ENCODE results near the gene ACSL1.
"Not testable (repeated sequence)": the region's sequence is repeated elsewhere in the genome, so short reads cannot be mapped to it uniquely, and the experiment has no call there.

ACSL1 gene

DNA sequence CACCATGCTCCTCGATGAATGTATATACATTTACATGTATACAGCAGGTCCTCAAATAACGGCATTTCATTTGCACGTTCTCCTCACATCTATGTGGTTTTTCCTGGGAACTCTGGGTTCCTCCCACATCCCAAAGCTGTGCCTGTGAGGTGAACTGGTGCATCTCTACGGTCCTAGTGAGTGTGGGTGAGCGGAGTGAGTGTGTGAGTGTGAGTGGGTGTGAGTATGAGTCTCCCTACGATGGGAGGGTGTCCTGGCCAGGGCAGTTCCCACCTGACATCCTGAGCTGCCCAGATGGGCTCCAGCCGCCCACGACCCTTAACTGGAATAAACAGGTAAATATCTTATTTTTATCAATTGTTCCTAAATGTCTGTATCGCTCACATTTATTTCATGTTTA is 40.0 kb downstream of the ACSL1 start:
- no peak for DNase-seq

DNA sequence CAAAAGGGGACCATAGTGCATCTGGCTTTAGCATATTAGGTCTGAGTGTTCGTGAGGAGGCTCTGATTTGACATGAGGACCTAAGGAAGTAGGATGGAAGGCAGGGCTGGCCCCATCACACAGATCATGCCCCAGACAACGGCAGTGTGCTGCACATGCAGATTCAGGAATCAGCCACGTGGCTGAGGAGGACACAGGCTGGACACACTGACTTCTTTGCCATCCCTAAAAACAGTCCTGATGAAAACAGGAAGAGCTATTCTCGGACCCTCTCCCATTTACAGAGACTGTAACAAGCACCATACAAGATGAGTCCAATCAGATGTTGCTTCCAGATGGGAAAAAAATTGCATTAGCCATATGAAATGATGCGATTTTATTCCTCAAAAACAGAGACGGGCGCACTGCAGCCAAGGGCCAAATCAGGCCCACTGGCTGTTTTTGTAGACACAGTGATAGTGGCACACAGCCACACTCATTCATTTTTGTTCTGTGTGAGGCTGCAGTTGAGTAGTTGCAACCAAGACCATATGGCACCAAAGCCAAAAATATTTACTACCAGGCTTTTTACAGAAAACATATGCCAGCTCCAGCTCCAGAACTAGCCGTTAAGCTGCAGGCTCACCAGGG is 41.0 kb downstream of the ACSL1 start:
- DNase-seq: no peak

DNA sequence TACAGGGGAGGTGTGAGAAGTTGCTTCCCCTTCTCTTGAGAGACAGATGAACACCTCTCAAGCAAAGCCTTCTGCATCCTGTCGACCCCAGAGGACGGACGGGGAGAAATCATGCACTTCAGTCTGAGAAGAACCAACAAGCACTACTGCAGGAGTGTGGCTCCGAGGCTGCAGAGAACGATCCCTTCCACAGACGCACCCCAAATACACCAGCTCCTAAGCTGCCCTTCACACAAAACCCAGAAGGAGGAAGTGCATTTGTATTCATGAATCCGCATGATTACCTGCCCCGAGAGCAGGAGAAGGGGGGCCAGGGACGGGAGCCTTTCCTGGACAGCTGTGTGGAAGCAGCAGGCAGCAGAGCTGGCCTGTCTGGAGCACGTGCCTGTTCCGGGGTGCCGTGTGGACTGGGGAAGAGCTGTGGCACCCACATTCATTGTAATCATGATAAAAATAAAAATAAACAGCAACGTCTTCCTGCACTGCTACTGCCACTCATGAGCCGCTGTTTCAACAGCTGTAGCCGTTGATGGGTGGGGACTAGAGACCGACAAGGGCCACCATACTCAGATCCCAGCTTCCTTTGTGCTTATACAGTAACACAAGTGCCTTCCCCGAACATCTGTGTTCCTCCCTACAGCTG is 42.9 kb downstream of the ACSL1 start:
- no peak for DNase-seq

DNA sequence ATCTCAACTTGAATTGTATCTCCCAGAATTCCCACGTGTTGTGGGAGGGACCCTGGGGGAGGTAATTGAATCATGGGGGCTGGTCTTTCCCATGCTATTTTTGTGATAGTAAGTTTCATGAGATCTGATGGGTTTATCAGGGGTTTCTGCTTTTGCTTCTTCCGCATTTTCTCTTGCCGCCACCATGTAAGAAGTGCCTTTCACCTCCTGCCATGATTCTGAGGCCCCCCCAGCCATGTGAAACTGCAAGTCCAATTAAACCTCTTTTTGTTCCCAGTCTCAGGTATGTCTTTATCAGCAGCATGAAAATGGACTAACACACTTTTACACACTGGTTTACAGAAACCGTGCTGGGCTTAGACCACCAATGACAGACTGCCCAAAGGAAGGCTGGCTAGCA is 46.6 kb downstream of the ACSL1 start:
- not testable (repeated sequence) for DNase-seq

DNA sequence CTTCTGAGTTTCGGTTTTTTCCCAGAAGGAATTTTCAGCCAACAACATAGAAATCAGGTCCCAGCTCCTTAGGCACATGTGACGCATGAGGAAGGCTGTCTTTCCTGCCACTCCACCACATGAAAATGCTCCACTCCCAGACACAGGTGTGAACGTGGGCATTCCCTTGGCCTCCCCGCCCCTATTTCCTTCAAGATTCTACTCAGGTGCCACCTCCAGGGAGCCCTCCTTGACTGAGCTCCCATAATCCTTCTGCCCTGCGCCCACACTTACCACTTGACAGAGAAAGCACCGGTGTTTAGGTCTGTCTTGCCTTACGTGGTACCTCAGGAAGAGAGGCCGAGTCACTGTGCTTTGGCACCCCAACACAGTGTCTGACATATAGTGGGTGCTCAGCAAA is 47.4 kb downstream of the ACSL1 start:
- DNase-seq: no peak

DNA sequence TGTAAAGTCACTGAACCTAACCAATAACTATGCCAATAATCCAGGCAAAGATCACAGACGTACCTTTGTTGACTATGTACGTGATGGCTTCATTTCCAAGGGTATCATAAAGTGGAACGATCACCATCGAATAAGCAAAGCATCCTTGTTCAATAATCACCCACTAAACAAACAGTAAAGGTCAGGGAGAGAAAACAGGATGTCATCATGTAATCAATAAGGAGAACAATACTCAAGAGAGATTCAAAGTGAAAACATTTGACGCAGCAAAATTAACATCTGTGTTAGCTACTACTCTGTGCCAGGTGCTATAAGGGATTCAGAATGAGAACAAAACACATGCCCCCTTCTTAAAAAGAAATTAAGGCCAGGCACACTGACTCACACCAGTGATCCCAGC is 48.9 kb downstream of the ACSL1 start:
- no peak for DNase-seq

DNA sequence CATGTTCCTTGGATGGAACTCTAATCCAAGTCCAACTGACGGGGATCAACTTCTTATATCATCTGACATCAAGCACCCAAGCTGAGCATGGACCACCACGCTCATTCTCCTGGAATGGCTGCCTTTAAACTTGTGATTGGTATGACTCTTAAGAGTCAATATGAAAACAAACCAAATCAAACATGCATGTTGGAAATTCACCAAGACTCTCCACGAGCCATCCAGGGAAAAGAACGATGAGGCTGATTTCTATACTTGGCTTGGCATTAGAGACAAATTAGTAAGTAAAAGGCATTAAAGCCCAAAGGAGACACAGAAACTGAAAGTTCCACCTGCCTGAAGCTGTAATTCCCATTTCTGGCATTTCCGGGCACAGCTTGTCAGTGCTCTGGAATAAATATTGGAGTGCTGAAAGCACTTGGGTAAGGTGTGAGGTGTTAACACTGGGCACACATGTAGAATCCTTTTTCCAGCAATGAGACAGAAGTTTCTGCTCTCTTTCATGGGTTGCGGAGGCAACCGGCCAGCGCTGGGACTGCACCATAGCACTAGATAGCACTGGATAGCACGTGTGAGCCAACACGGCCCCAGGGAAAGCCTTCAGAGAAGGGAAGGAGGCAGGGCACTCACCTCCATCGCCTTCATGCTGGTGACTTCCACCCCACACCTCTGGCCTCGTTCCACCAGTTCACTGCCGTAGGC is 49.8 kb downstream of the ACSL1 start:
- no peak for DNase-seq

DNA sequence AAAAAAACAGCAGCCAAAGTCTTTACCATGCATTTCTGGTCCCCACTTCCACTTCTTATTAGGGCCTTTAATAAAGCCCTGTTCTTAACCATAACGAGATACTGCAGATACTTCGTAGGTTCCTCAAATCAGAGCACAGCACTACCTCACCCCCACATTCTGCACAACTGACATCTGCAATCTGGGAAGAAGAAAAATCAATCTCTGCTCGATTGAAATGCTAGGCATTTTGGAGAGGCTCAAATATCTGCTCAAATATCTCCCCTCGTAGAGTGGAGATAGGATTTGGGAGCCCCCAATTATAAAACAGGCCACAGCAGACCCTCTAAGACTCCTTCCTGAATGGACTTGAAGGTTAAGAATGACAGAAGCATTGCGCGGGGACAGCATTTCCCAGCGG is 51.6 kb downstream of the ACSL1 start:
- no peak for DNase-seq

DNA sequence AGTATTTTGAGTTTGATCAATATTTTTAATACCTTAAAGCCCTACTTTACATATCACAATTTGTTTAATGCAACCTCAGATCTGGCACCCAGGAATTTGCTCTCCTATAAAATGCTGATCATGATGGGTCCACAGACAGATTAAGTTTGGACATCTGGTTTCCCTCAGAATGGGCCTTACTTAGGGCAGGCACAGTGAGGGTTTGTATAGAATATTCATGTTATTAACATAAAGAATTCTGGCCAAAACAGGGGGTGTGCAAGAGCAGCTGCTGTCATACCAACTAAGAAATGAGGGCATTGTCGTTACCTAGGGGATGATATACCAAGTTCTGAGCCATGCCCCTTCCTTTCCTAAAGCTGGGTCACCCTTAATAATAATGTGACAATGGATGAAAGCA is 54.4 kb downstream of the ACSL1 start:
- no peak for DNase-seq

DNA sequence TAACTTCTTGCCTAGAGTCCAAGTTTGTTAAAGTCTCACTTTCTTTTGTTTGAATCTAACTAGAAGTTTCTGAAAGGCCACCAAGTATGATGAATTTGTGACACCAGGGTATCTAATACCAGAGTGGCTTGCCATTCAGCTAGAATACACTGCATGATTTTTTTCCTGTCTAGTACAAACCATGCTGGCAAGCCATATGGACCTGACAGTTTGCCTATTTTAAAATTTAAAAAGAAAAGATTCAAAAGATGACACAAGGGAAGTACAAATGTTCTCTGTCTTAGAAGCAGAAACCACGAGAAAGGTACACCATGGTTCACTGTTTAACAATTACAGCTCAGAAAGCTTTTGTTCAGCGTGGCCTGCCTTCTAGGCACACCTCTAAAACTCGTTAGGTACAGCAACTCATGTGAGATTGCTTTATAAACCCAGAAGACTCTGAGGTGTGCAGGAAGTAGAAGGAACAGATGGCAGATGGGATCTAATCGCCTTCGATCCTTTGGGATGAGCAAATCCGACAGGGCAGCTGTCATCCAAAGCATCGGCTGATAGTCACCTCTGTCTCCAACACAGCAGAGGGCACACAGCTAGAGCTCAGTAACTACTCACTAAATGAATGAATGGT is 56.5 kb downstream of the ACSL1 start:
- DNase-seq: no peak

DNA sequence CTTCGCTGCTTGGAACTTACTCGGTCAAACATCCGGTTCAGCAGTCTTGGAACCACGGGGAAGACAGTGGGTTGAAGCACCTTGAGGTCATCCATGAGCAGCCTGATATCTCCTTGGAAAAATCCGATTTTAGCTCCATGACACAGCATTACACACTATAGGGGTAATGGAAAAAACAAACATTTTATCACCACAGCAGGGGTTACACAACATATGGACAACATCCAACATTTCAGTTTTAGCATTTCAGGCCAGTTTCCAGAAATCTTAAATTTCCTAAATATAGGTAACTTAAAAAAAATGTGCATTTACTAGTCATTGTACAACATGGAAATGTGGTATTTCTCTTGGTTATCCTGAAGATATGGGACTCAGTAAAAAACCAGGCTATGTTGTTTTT is 57.5 kb downstream of the ACSL1 start:
- DNase-seq: no peak

DNA sequence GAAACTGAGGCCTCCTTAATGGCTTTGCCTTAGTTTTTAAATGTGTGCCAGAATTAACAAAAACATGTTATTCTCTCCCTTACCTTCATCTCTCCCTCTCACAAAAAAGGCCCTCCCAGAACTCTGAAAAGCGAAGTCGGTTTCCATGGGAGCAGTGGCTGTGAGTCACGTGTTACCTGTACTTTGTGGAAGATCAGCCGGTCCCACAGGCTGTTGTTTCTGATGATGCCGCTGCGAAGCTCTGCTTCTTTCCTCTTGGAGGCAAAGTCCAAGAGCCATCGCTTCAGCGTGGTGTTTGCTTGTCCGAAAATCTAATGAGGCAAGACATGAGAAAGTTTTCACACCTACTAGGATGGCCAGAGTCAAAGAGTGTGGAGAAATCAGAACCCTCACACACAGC is 59.3 kb downstream of the ACSL1 start:
- DNase-seq: no peak

DNA sequence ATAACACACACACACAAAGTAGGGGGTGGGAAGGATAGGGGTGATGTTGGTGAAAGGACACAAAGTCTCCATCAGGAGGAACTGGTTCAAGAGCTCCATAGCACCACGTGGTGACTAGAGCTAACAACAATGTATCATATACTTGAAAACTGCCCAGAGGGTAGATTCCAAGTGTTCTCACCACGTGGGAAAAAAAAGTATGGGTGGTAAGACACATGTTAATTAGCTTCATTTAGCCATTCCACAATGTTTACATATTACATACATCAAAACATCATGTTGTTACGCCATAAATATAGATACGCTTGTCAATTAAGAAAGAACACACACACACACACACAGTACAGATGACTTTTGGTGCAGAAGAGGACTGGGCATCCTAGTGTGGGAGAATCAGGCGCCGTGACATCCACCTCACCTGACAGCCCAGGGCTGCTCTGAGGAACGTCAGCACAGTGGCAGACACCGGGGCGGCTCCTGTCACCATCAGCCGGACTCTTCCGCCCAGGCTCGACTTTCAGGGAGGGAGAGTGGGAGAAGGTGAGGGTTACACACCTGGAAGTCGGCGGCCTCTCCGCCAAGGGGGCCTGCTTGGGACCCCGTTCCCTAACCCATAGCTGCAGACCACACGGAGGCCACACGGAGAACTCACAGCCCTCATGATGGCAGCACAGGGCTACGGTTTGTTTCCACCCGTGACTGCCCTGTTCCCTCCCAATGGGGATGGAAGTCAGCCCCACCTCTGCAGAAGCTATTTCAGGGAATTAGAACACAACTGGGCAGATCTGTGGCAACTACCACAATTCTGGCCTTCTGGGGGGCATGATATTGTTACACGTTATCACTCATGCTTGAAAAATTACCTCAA is 60.1 kb downstream of the ACSL1 start:
- no peak for DNase-seq

DNA sequence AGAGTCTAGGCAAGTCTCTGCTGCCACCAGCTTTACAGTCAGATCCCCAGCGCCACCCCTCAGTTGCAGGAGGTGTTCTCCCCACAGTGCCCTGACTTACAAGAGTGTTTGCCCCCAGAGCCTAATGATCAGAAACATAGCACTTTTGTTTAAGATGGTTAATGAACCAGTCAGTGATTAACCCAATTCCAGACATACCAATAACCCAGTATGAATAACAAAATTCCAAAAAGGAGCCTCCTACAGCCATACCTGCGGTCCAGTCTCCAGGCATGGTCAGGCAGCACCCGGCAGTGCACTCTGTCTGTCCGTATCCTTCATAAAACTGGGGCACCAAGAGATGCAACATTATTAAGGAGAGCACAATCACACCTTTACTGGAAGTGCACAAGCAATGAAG is 61.2 kb downstream of the ACSL1 start:
- no peak for DNase-seq

DNA sequence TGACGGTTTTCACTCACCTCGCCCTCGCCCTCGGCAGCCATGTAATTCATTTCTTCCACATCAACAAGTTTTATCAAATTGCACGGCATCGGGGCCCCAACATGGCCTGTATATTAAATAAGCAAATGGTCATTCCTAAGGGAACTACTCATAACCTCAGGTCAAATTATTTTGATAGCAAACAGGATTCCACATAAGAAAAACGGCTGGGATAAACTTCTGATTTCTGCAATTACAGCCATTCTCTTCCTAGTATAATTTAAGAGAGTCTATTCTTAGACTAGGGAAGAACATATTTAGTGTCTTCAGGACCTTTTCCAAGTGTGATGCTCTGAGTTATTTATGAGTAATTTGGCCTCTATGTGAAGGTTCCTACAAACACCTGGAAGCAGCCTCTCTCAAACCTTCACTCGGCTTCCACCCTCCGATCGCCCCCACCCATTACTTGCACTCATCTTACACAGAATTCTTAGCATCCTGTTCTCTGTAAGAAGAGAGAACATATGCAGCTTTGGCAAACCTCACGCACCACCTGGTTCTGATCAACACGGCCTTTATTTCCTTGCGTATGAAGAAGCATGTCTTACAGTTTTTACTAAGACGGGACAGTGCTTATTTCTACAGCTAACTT is 62.5 kb downstream of the ACSL1 start:
- no peak for DNase-seq

DNA sequence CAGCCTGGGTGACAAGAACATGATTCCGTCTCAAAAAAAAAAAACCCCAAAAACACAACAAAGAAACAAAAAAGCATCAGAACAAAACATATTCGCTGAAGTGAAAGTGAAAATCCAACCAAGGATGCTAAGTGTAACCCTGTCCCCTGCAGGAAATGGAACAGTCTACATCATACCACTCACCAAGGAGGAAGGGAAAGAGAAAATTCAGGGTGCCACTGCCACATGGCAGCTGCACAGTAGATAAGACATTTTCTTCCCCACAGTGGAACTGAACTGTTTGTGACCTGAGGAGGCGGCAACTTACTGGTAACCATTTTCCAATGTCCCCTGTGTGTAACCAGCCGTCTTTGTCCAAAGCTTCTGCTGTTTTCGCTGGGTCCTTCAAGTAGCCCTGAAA is 63.7 kb downstream of the ACSL1 start:
- peak; percentile 77 for DNase-seq

DNA sequence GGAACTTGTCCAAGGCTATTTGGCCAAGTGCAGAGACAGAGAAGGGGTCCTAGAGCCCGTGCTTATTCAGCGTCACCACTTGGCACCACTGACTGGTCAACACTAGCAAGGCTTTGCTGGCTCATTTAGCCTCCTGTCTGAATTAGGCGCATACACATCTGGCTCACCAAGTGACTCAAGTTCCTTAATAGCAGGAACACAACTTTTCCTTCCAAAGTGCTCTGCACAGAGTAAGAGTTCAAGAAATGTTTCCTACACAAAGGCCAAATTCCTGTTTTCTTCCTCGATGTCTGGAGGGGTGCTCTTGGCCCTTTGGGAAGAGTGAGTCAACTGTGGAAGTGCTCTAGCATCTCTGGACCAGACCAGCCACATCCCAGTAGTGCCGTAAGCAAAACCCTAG is 65.1 kb downstream of the ACSL1 start:
- DNase-seq: no peak

DNA sequence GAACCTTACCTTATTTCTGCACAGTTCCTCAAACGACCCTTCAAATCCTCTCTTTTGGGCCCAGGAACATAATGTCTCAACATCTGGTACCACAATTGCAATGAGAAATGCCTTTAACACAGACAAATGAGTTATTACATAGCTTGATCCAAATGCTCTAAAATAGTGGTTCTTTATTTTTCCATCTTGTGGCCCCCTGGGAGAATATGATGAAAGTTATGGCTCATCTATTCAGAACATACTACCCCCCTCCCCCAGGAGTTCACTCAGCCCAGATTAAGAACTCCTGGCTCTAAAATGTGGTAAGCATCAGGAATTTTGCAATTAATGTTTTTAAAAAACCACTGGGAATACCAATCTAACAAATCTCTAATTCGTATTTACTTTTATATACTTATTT is 68.0 kb downstream of the ACSL1 start:
- no peak for DNase-seq

DNA sequence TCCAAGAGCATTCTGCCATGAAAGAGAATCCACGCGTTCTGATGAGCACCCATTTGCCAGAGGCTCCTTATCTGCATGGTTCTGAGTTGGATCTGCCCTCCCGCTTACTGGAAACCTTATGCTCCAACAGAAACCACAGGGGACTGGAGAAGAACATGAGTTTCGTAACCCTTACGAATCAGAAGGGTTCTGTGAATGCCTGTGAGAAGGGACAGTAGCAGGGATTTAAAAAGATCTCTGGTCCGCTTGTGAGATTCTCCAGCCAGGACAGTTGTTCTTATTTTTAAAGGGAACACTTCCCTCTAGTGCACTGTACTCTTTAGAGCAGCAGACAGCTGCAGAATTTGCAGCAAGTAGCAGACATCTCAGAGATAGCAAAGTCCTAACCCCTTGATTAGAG is 69.4 kb downstream of the ACSL1 start:
- no peak for DNase-seq

DNA sequence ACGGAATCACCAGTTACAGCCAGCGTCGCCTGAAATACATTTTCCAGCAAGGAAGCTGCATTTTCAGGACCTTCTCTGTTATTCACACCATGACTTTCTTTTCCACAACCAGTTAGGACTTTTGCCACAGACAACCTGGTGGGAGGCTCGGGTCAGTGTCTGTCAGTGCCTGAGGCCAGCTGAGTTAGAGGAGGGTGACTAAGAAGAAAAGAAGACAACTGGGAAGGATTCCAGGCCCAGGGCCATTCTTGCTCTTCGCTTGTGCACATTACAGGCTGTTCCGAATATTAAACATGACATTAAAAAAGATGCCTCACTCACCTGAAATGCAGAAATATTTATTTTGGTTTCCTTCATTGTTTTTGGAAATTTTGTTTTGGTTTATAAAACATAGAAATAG is 70.5 kb downstream of the ACSL1 start:
- DNase-seq: no peak

DNA sequence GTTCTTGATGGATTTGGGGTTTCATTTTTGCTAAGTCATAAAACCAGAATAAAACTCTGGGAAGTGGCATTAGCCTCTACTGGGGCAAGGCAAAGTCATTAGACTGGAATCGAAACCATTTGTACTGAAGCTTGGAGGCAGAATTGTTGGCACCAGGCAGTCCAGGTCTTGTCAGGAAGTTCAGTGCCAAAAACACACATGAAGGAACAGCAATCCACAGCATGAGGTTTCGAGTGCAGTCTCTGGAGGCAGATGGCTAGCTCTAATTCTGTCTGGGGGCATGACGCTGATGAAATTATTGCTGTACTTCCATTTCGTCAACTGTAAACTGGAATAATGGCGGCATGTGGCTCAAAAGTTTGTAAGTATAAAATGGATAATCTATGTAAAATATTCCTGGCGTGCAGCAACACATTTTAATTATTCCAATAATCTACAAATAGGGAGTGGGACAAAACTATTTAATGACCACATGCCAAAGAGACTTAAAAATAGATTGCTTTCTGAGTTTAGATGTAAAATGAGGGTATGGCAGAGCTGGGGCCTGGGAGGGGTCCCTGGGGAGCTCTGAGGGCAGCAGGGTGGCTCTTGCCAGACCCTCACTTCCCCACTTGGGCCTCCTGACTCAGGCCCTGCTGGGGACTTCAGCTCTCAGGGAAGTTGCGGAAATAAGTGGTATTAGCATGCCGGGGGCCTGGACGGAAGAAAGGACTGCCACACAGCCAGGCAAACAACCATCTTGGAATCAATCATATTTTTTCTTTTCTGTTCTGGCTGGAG is 73.1 kb downstream of the ACSL1 start:
- no peak for DNase-seq

DNA sequence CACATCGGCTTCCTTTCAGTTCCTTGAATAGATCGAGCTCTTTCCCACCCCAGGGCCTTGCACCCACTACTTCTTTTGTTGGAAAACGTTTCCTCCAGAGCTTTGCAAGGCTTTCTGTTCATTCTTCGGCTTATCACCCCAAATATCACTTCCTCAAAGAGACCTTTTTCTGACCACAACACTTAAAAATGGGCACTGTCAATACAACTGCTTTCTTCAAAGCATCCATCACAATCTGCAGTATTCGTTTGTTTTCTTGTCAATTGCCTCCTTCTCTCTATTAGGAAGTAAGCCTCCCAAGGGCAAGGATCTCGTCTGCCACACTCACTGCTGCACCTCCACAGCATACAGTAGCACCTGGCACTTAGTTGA is 74.2 kb downstream of the ACSL1 start:
- DNase-seq: no peak

All from activated CD4-positive, alpha-beta T cell treated with anti-CD3 and anti-CD28 coated beads, Interleukin-2, amount 50 U/mL, for 16 hours (primary cell).